AG04449 (cell line): ENCODE data around the gene DPYSL3.

ENCODE experiments used
- CTCF ChIA-PET: fragments of 350-600 bp; formaldehyde crosslinking; extraction: SDS; loops from one replicate; lab custom pipeline; 2021; ENCODE audit warnings: antibody characterized with exemption; lab: Yijun Ruan, JAX
- POLR2A ChIA-PET: fragments of 400-600, 350-600 bp; formaldehyde crosslinking; extraction: SDS; loops from one replicate; lab custom pipeline; 2020; ENCODE audit warnings: antibody characterized with exemption, inconsistent platforms; lab: Yijun Ruan, JAX
- DNase-seq: peaks from one replicate; pipeline ENCODE4 v3.0.0-alpha.2; 2010; ENCODE audit warnings: low read depth, low spot score
- H3K4me3 ChIP-seq: 2 replicates; pipeline ENCODE4 v1.5.1; 2011; ENCODE audit warnings: low read depth, mild to moderate bottlenecking, control low read depth, low read length
- TF ChIP-seq, protein P1 (sequence below): IDR thresholded peaks from one replicate; pipeline ENCODE4 v1.5.1; 2011; ENCODE audit warnings: mild to moderate bottlenecking, moderate library complexity, low read length, control low read depth, inconsistent platforms; ENCODE audit not compliant: insufficient read depth; ENCODE audit errors: missing control alignments

Gene DPYSL3

DNA sequence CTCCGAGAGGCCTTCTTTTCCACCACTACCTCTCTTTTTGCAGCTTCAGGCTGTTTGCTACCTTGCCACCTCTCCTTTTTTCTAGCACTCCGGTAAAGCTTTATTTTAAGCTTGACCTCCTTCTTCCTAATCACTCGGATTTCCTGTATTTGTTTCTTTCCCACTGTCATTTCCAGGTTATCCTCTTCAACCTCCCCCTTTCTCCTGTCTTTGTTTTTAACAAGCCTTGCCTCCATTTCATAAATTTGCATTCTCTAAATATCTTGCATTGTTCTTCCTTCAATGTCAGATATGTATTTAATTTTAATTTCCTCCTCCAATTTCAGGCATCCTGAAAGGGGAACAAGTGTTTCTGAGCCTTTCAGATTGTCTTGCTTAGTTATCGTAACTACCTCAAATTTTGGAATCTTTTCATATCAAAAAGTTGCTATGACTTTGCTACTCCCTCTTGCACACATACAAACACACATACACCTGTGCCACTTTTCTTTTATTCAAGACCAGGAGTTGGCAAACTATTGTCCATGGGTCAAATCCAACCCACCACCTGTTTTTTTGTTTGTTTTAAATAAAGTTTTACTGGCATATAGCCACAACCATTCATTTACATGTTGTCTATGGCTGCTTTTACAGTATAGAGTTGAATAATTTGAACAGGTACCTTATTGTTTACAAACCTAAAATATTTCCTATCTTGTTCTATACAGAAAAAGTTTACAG, 22.7 kb downstream of the DPYSL3 start:
- CTCF ChIA-PET = interaction anchor here (0.8 to 1.4 kb wide), 3 partner anchors 12 to 21 kb away, joined by 3 read pairs; no protein-coding TSS in a partner anchor
- H3K4me3 ChIP-seq = no peak overlapping the region
- DNase-seq = no peak
- TF ChIP-seq, protein P1, sequence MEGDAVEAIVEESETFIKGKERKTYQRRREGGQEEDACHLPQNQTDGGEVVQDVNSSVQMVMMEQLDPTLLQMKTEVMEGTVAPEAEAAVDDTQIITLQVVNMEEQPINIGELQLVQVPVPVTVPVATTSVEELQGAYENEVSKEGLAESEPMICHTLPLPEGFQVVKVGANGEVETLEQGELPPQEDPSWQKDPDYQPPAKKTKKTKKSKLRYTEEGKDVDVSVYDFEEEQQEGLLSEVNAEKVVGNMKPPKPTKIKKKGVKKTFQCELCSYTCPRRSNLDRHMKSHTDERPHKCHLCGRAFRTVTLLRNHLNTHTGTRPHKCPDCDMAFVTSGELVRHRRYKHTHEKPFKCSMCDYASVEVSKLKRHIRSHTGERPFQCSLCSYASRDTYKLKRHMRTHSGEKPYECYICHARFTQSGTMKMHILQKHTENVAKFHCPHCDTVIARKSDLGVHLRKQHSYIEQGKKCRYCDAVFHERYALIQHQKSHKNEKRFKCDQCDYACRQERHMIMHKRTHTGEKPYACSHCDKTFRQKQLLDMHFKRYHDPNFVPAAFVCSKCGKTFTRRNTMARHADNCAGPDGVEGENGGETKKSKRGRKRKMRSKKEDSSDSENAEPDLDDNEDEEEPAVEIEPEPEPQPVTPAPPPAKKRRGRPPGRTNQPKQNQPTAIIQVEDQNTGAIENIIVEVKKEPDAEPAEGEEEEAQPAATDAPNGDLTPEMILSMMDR = no peak
- POLR2A ChIA-PET = no interaction called here

DNA sequence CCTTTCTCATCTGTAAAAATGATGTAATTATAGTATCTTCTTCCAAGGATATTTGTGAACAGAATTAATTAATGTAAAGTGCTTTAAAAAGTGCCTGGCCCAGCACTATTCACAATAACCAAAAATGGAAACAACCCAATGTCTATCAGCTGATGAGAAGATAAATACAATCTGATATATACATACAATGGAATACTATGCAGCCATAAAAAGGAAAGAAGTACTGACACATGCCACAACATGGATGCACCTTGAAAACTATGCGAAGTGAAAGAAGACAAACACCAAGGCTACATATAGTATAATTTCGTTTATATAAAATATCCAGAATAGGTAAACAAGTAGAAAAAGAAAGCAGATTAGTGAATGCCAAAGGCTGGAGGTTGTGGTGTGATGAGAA, 24.1 kb downstream of the DPYSL3 start:
- ChIA-PET POLR2A (interaction anchor here (0.7 to 2.0 kb wide), 2 partner anchors 24 to 82 kb away, joined by 4 to 5 read pairs; partner anchors contain the start of gene DPYSL3), CTCF (interaction anchor here (1.1 kb wide), 1 partner anchor 13 kb away, joined by 3 read pairs; no protein-coding TSS in a partner anchor)
- TF ChIP-seq, protein P1 = no peak
- no peak overlapping the region for H3K4me3 ChIP-seq
- DNase-seq = no peak

- TF ChIP-seq, protein P1 = no peak
- DNase-seq = no peak
- H3K4me3 ChIP-seq = no peak overlapping the region
- POLR2A ChIA-PET = interaction anchor here (0.7 to 2.0 kb wide), 3 partner anchors 25 to 81 kb away, joined by 4 to 5 read pairs (median 4); partner anchors contain the start of gene DPYSL3
- CTCF ChIA-PET = interaction anchor here (1.1 to 1.2 kb wide), 2 partner anchors 17 to 27 kb away, joined by 3 read pairs; no protein-coding TSS in a partner anchor
Measured at GRCh38 chr5:147485046-147485445, 24.8 kb downstream of the DPYSL3 start.

DNA sequence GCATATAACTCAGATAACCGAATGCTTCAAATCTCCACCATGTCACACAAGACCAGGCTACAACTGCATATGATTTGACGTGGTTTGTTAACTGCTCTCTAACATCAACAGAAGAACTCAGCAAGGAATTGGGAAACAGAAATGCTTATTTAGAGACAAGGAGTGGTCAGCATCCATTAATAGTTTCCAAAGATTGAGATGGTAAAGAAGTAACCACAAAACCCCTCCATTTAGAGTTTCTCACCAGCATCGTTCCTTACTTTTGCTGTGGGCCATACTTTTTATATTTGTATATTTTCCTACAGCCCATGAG, 25.2 kb downstream of the DPYSL3 start:
- no peak overlapping the region for H3K4me3 ChIP-seq
- CTCF ChIA-PET = interaction anchor here (1.1 to 3.9 kb wide), 4 partner anchors 17 to 75 kb away, joined by 3 to 26 read pairs (median 6); no protein-coding TSS in a partner anchor
- DNase-seq = no peak
- TF ChIP-seq, protein P1 = no peak
- POLR2A ChIA-PET = interaction anchor here (1.2 to 2.0 kb wide), 2 partner anchors 25 to 70 kb away, joined by 4 read pairs; partner anchors contain the start of gene DPYSL3

DNA sequence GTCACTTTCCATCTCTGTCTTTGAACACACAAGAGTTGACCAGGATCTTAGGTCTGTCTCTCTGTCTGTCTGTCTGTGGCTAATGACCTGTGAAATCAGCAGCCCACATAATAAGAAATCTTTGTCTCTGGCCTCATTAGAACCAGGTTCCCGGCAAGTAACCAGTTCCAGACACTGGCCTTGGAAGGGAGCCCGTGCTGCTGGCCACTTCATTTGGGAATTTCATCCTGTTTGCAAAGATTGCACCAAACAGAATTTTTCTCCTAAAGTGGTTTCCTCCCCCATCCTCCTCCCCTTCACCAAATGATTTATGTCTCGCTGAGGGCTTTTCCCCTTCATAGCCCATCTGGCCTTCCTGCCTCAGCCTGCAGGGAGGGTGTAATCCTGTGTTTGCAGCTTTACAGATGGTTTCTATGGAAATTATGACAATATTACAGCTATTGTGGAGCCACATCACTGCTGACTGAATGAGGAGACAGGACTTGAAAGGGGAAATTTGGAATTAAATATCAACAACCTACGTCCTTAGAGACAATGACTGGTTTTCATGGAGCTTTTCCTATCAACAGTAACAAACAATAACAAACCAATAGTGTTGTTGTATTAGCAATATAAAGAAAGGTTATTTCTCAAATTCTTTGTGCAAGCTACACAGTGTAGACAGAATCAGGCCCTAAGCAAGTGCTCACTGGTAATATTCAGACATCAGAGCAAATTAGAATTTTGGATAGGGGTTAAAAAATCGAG, 25.7 kb downstream of the DPYSL3 start:
- TF ChIP-seq, protein P1 = no peak
- DNase-seq = peak; percentile 92
- no peak overlapping the region for H3K4me3 ChIP-seq
- ChIA-PET POLR2A (interaction anchor here (1.2 to 2.0 kb wide), 2 partner anchors 25 to 70 kb away, joined by 4 read pairs; partner anchors contain the start of gene DPYSL3), CTCF (interaction anchor here (0.9 to 5.6 kb wide), 6 partner anchors 17 to 76 kb away, joined by 3 to 27 read pairs (median 6); partner anchors contain the start of gene DPYSL3)
